ENCODE results near the gene IL33.

IL33 gene

GRCh38 chr9:6301858-6302257 lies 86.3 kb downstream of the IL33 start:
- DNase-seq (ENCODE audit: low read depth in 2 of 2, low spot score in 1 of 2) = no peak

- no peak for DNase-seq (ENCODE audit: low read depth in 2 of 2, low spot score in 1 of 2)
These were observed 86.8 kb downstream of the IL33 start for GRCh38 chr9:6302417-6302816.

GRCh38 chr9:6304232-6304631 lies 88.6 kb downstream of the IL33 start:
- no peak for DNase-seq (ENCODE audit: low read depth in 2 of 2, low spot score in 1 of 2)

GRCh38 chr9:6305954-6306563 lies 90.5 kb downstream of the IL33 start:
- no peak for DNase-seq (ENCODE audit: low read depth in 2 of 2, low spot score in 1 of 2)
